Measurements from ENCODE around the gene FAM229A. TPM values are rescaled to one million over a fixed set of nuclear protein-coding genes. Genes with fewer than 3 reads are reported as not detected.
A peak's percentile ranks its signal among the peaks of the same experiment; 100 is the strongest.

Gene FAM229A
- total RNA-seq, 3 donors from 2014 or later = 8.5 to 12.9 (median 9.2) TPM

GRCh38 chr1:32372149-32372756 lies 10.0 kb upstream of the FAM229A start:
- intact Hi-C loops (cut with DNase I, micrococcal nuclease) = no loop called here
- ATAC-seq (peak; percentile 55), DNase-seq (no peak)
- TF ChIP-seq CTCF (IDR thresholded peaks at IDR 0.05) = no peak
- no peaks in the 10 kb centered on the region for H3K9me3 ChIP-seq
- peaks cover 14% of the 10 kb centered on the region for H3K36me3 ChIP-seq (ENCODE audit: low read depth)
- no peaks in the 10 kb centered on the region for H3K4me1 ChIP-seq (ENCODE audit: low read depth)
- no peak overlapping the region for H3K4me3 ChIP-seq

GRCh38 chr1:32367912-32368635 lies 5.8 kb upstream of the FAM229A start:
- ATAC-seq = no peak
- intact Hi-C loops (cut with DNase I, micrococcal nuclease) = no loop called here

GRCh38 chr1:32365445-32365844 lies 3.2 kb upstream of the FAM229A start:
- Histone ChIP-seq H3K4me3 (no peak overlapping the region), H3K4me1 (ENCODE audit: low read depth) (peaks cover 17% of the 10 kb centered on the region), H3K9me3 (no peaks in the 10 kb centered on the region), H3K36me3 (ENCODE audit: low read depth) (peaks cover 3% of the 10 kb centered on the region)
- intact Hi-C loops (cut with DNase I, micrococcal nuclease) = no loop called here
- DNase-seq (peak in 1 of 3 donors; percentile 13), ATAC-seq (no peak)
- no peak for TF ChIP-seq CTCF (IDR thresholded peaks at IDR 0.05)

More at GRCh38 chr1:32367912-32368635, 5.8 kb upstream of the FAM229A start:
- DNase-seq = no peak
- H3K4me3 ChIP-seq = no peak overlapping the region
- H3K36me3 ChIP-seq (ENCODE audit: low read depth) = peaks cover 3% of the 10 kb centered on the region
- no peaks in the 10 kb centered on the region for H3K9me3 ChIP-seq
- TF ChIP-seq CTCF (IDR thresholded peaks at IDR 0.05) = no peak
- no peaks in the 10 kb centered on the region for H3K4me1 ChIP-seq (ENCODE audit: low read depth)

- peak in 1 of 3 donors; percentile 12 for DNase-seq
- intact Hi-C loops (cut with DNase I, micrococcal nuclease) = no loop called here
- H3K9me3 ChIP-seq = no peaks in the 10 kb centered on the region
- peaks cover 17% of the 10 kb centered on the region for H3K4me1 ChIP-seq (ENCODE audit: low read depth)
- H3K4me3 ChIP-seq = no peak overlapping the region
- no peak for TF ChIP-seq CTCF (IDR thresholded peaks at IDR 0.05)
- no peak for ATAC-seq
- peaks cover 3% of the 10 kb centered on the region for H3K36me3 ChIP-seq (ENCODE audit: low read depth)
Observed at GRCh38 chr1:32364836-32365235, 2.6 kb upstream of the FAM229A start.

- TF ChIP-seq CTCF (IDR thresholded peaks at IDR 0.05) = no peak
- peak in 1 of 3 donors; percentile 41 for DNase-seq
- intact Hi-C loops (cut with DNase I, micrococcal nuclease) = no loop called here
- Histone ChIP-seq H3K4me1 (ENCODE audit: low read depth) (peaks cover 17% of the 10 kb centered on the region), H3K36me3 (ENCODE audit: low read depth) (peaks cover 3% of the 10 kb centered on the region), H3K9me3 (no peaks in the 10 kb centered on the region), H3K4me3 (no peak overlapping the region)
- ATAC-seq = no peak
Observed at GRCh38 chr1:32363713-32364112, 1.4 kb upstream of the FAM229A start.

All from mucosa of descending colon (tissue), 3 donors.